Activated T-helper 2 cell treated with anti-CD3 and anti-CD28 coated beads, Interferon-gamma antibody, Interleukin-2, Interleukin-4, amounts not matched to agents 10 μg/mL and 5 μg/mL and 100 μg/mL, durations not matched to agents 14 hours and 24 hours and 36 hours (primary cell): ENCODE measurements around the gene CTBP2. TPM values are rescaled to one million over a fixed set of nuclear protein-coding genes. Genes with fewer than 3 reads are reported as not detected.

Experiments used
- DNase-seq: peaks from one replicate; pipeline ENCODE4 v3.0.0; 2021; ENCODE audit warnings: low spot score
- H3K27ac Mint-ChIP-seq: one replicate; pipeline ENCODE4 v1.8.0; 2021; ENCODE audit warnings: mixed read lengths
- H3K27me3 Mint-ChIP-seq: one replicate; pipeline ENCODE4 v1.8.0; 2021; ENCODE audit warnings: low read depth, mixed read lengths
- H3K36me3 Mint-ChIP-seq: one replicate; pipeline ENCODE4 v1.8.0; 2021; ENCODE audit warnings: low read depth, mixed read lengths
- H3K4me1 Mint-ChIP-seq: one replicate; pipeline ENCODE4 v1.8.0; 2021; ENCODE audit warnings: low read depth, mixed read lengths
- H3K4me3 Mint-ChIP-seq: one replicate; pipeline ENCODE4 v1.8.0; 2021; ENCODE audit warnings: low read depth, mild to moderate bottlenecking, moderate library complexity, mixed read lengths
- H3K9me3 Mint-ChIP-seq: one replicate; pipeline ENCODE4 v1.8.0; 2021; ENCODE audit warnings: mixed read lengths
- intact Hi-C: fragments of 100-400 bp; cut with micrococcal nuclease; formaldehyde crosslinking; loops from one replicate; pipeline ENCODE4 v1.15.1; 2023
- total RNA-seq: library from RNA; stranded (reverse); gene quantifications from 2 replicates; pipeline ENCODE4 v1.2.3, GENCODE V29; 2022

CTBP2 gene
- total RNA-seq, 1 donor from 2014 or later, result 0.48 TPM

DNA sequence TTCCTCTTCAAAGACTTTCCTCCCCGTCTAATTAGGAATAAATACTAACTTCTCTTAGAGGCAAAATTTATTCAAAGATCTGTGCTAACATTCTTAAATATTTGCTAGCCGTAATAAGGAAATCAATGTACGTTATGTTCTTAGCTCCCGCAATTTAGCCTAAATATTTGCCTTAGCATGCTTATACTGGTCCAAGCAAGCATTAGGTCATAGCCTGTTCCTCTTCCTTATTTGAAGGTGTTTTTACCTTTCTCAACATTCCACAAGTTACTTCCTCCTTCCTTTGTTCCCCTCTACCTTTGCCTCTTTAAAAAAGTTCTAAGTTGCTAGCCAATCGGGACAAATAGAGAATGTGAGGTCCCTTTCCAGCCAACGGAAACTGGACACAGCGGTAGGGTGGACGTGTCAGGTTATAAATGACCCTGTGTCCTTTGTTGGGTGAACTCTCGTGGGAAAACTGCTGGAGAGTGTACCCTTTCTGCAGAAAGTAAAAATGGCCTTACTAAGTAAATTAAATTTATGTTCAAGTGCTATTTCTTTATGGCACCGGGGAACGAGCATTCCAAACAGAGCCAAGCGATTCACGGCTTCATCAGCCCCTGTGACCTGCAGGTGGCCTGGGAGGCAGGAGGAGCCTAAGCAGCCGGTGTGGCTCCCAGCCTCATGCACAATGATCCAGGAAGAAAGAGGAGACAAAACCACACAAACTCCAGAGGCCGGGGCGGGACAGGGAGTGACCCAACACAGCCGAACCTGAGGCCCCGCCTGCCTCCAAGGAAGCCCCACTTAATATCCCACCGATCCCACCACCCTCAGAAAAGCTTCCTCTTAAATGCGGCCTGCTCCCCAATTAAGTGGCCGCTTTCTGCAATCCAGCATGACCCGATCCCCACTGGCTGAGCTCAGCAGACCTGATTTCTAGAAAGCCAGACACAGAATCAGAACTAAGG lies 151.4 kb downstream of the CTBP2 start:
- H3K4me1 Mint-ChIP-seq, result no peaks in the 10 kb centered on the region
- H3K4me3 Mint-ChIP-seq, result no peak overlapping the region
- H3K27ac Mint-ChIP-seq, result no peak overlapping the region
- no peak for DNase-seq
- H3K36me3 Mint-ChIP-seq, result no peaks in the 10 kb centered on the region
- H3K9me3 Mint-ChIP-seq, result no peaks in the 10 kb centered on the region
- intact Hi-C loops, result no loop called here
- H3K27me3 Mint-ChIP-seq, result peaks cover 12% of the 10 kb centered on the region

DNA sequence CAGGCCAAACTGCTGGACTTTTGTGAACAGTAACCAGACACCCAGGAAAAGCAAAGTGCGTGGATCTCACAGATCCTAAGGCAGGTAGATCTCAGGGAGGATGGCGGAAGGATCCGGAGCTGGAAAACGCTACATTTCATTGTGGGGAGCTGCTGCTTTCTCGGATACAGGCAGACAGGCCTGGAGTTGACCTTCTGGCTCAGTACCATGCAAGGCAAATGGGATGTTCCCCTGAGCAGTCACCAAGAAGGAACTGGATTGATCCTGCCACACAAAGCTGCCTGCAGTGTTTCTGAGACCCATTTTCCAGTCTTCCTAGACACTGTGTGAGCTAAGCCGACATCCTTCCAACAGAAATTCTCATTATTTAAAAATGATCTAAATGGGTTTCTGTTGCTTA lies 152.9 kb downstream of the CTBP2 start:
- intact Hi-C loops, result no loop called here
- DNase-seq, result no peak
- Mint-ChIP-seq H3K9me3 (no peaks in the 10 kb centered on the region), H3K4me3 (no peak overlapping the region), H3K27me3 (peaks cover 9% of the 10 kb centered on the region), H3K36me3 (no peaks in the 10 kb centered on the region), H3K4me1 (no peaks in the 10 kb centered on the region), H3K27ac (no peak overlapping the region)

DNA sequence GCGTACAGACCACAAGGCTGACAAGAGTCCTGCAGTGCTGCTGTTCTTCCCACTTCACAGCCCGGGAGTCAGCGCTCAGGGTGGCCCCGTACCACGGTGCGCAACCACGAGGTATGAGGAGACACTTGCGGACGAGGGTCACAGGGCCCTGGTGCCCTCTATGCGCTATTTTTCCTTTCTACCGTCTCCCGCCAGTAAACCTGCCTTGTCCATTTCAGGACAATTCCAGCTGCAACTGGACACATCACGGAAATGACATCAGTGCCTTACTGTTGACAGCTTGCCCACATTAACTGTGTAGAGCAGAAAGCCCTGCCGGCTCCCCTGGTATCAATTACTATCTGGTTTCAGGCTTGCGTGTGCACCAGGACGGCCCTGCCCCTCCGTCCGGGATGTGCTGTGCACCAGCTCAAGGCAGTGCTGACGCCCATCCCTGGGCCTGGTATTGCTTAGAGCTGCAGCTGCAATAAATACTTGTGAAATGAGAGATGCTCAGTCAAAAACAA lies 153.4 kb downstream of the CTBP2 start:
- Mint-ChIP-seq H3K9me3 (no peaks in the 10 kb centered on the region), H3K27me3 (peaks cover 9% of the 10 kb centered on the region), H3K36me3 (no peaks in the 10 kb centered on the region), H3K4me3 (no peak overlapping the region), H3K27ac (no peak overlapping the region), H3K4me1 (no peaks in the 10 kb centered on the region)
- intact Hi-C loops, result no loop called here
- no peak for DNase-seq

GRCh38 chr10:125006188-125006680 lies 154.1 kb downstream of the CTBP2 start:
- Mint-ChIP-seq H3K27ac (no peak overlapping the region), H3K9me3 (no peaks in the 10 kb centered on the region), H3K36me3 (no peaks in the 10 kb centered on the region), H3K27me3 (peaks cover 7% of the 10 kb centered on the region), H3K4me1 (no peaks in the 10 kb centered on the region), H3K4me3 (no peak overlapping the region)
- intact Hi-C loops, result no loop called here
- DNase-seq, result no peak

GRCh38 chr10:125005312-125006187 lies 154.8 kb downstream of the CTBP2 start:
- intact Hi-C loops, result no loop called here
- no peaks in the 10 kb centered on the region for H3K9me3 Mint-ChIP-seq
- H3K27ac Mint-ChIP-seq, result no peak overlapping the region
- no peaks in the 10 kb centered on the region for H3K4me1 Mint-ChIP-seq
- no peak overlapping the region for H3K4me3 Mint-ChIP-seq
- H3K36me3 Mint-ChIP-seq, result no peaks in the 10 kb centered on the region
- DNase-seq, result no peak
- H3K27me3 Mint-ChIP-seq, result peaks cover 4% of the 10 kb centered on the region

DNA sequence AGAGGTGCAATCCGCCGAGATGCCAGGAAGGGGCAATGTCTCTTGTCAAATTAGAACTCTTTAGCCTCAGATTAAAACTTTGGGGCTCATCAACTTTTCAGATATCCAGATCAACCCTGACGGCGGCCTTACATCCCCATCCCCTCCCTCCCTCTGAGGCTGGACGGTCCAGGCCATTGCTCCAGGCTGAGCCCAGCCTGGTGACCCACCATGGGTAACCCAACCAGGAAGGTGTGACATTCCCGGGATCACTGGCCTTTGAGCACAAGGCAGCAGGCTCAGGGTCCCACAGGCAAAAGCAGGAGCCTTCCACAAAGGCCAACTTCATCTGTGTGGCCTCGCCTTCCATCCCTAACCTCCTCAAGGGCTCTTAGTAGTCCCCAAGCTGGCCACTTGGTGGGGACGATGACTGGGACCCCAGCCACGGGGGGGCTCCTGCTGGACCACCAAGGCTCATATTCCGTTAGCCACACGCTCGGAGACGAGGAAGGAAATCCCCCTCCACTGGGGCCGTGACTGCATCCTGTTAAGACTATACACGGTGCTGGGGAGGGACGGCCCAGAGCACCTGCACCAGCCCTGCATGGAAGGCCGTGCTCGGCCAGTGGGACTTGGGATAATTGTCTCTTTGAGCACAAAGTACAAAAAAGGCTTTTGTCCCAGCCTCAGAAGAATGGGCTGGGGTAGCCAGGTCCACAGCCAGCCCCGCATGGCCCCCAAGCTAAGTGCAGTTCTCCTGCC lies 155.6 kb downstream of the CTBP2 start:
- Mint-ChIP-seq H3K4me1 (no peaks in the 10 kb centered on the region), H3K4me3 (no peak overlapping the region), H3K27ac (no peak overlapping the region), H3K27me3 (no peaks in the 10 kb centered on the region), H3K36me3 (no peaks in the 10 kb centered on the region), H3K9me3 (no peaks in the 10 kb centered on the region)
- intact Hi-C loops, result no loop called here
- DNase-seq, result no peak

- H3K9me3 Mint-ChIP-seq, result no peaks in the 10 kb centered on the region
- H3K27ac Mint-ChIP-seq, result no peak overlapping the region
- H3K4me3 Mint-ChIP-seq, result no peak overlapping the region
- intact Hi-C loops, result no loop called here
- DNase-seq, result no peak
- no peaks in the 10 kb centered on the region for H3K36me3 Mint-ChIP-seq
- no peaks in the 10 kb centered on the region for H3K4me1 Mint-ChIP-seq
- H3K27me3 Mint-ChIP-seq, result no peaks in the 10 kb centered on the region
Measured at GRCh38 chr10:125003901-125004467, 156.4 kb downstream of the CTBP2 start.

DNA sequence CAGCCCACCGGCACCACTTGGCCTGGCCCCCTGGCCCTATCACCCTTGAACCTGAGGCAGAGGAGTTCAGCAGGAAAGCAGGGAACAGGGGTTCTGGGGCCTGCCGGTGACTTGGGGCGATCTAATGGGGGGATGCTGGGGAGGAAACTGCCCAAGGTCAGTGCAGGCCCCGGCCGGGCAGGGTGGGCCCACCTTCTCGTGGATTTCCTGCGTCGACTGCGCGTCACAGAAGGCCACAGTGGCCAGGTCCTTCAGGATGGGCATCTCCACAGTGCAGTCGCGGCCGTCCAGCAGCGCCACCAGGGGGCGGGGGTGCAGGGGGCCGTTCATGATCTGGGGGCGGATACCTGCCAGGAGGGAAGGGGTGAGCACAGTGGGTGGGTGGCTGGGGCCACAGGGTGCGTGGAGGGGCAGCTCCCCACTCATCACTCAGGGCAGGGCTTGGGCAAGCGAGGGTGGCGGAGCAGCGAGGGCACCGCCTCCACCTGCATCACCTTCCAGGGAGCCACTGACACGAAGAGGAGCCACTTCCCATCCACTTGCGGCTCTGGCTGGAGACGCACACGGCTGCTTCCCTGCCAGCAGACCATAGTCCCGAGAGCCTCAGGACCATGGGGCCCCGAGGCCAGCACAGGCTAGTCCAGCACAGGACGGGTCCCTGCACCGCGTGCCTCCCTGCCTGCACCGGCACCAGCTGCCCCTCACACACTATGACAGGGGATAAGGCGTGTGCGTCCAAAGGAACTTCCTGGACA lies 157.0 kb downstream of the CTBP2 start:
- Mint-ChIP-seq H3K4me3 (no peak overlapping the region), H3K27me3 (no peaks in the 10 kb centered on the region), H3K9me3 (no peaks in the 10 kb centered on the region), H3K36me3 (no peaks in the 10 kb centered on the region), H3K27ac (no peak overlapping the region), H3K4me1 (no peaks in the 10 kb centered on the region)
- intact Hi-C loops, result no loop called here
- no peak for DNase-seq

DNA sequence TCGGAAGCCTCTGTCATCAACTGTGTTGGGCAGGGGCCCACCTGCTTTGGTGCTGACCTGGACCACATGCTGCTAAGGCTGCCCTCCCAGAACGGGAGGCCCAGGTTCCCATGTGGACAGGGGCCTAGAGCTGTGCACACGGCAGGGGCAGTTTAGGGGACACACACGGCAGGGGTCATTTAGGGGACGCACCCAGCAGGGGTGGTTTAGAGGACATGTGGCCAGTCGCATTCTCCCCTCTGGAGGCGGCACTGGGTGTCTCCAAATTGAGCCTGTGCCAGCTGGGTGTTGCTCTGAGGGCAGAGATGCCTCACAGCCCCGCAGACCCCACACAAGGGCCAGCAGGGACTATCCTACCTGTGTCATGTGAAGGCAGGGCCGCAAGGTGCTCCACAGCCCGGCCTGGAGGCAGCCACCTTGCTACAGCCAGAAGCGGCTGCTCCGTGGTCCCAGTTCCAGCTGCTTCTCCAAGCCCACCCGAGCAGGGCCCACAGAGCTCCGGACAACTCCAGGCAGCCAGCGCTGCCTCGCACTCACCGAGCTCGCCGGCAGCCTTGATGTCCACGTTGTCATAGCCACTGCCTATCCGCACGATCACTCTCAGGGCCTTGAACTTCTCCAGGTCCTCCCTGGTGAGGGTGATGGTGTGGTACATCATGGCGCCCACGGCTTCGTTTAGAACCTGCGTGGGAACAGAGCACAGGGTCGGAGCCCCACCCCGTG lies 157.8 kb downstream of the CTBP2 start:
- intact Hi-C loops, result no loop called here
- H3K4me1 Mint-ChIP-seq, result no peaks in the 10 kb centered on the region
- H3K9me3 Mint-ChIP-seq, result no peaks in the 10 kb centered on the region
- no peak overlapping the region for H3K27ac Mint-ChIP-seq
- no peak for DNase-seq
- H3K4me3 Mint-ChIP-seq, result no peak overlapping the region
- no peaks in the 10 kb centered on the region for H3K27me3 Mint-ChIP-seq
- H3K36me3 Mint-ChIP-seq, result no peaks in the 10 kb centered on the region

DNA sequence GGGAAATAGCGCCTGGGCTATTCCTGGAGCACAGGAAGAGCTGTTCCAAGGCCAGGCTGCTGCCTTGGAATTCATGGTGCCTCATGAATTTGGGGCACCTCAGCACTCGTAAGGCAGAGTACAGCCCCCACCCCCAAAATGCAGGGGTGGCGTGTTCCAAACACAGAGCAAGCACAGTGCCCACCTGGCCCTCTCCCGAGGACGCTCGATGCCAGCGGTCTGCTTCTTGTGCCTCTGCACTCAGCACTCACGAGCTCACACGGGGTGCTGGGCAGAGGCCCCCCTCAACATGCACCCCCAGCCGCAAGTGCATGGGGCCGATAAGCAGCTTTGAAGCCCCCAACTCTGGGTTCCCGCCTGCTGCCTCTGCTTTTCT lies 158.3 kb downstream of the CTBP2 start:
- H3K27me3 Mint-ChIP-seq, result no peaks in the 10 kb centered on the region
- no peak overlapping the region for H3K27ac Mint-ChIP-seq
- no peaks in the 10 kb centered on the region for H3K36me3 Mint-ChIP-seq
- intact Hi-C loops, result no loop called here
- no peak for DNase-seq
- no peaks in the 10 kb centered on the region for H3K9me3 Mint-ChIP-seq
- H3K4me1 Mint-ChIP-seq, result no peaks in the 10 kb centered on the region
- no peak overlapping the region for H3K4me3 Mint-ChIP-seq

GRCh38 chr10:125001313-125002046 lies 158.9 kb downstream of the CTBP2 start:
- Mint-ChIP-seq H3K9me3 (no peaks in the 10 kb centered on the region), H3K4me3 (no peak overlapping the region), H3K27ac (no peak overlapping the region), H3K4me1 (no peaks in the 10 kb centered on the region), H3K27me3 (no peaks in the 10 kb centered on the region), H3K36me3 (no peaks in the 10 kb centered on the region)
- DNase-seq, result no peak
- intact Hi-C loops, result no loop called here
